Lower leg skin (tissue), 3 donors: ENCODE results near the gene HOXA5.

Experiments
- CTCF ChIP-seq, 3 donors: fragments of 450-650 bp; IDR thresholded peaks; one replicate each; pipeline ENCODE4 v1.5.1; 2016; ENCODE audit warnings: antibody characterized with exemption in 3 of 3, mild to moderate bottlenecking in 3 of 3, moderate library complexity in 2 of 3
- POLR2A ChIP-seq, 2 donors: fragments of 450-650 bp; IDR thresholded peaks; one replicate each; pipeline ENCODE4 v1.6.1; 2016 to 2017; ENCODE audit warnings: antibody characterized with exemption in 2 of 2, mild to moderate bottlenecking in 1 of 2, moderate library complexity in 1 of 2

- TF ChIP-seq CTCF (IDR thresholded peaks at IDR 0.05) = no peak
- TF ChIP-seq POLR2A (IDR thresholded peaks at IDR 0.05) = no peak
These were observed 26.4 kb upstream of the HOXA5 start for GRCh38 chr7:27169658-27170425.
